Prostate gland (tissue), 2 donors: ENCODE data around the gene NCOA1.

Source experiments
- CTCF ChIP-seq, 4 experiments: fragments of 200-600 bp in 2 of 4; fragments of 450-650 bp in 2 of 4; sonication (generic) in 2 of 4; IDR thresholded peaks; 1 replicate in 3 of 4; 2 replicates in 1 of 4; pipeline ENCODE4 v1.5.1; 2016 to 2019; ENCODE audit warnings: antibody characterized with exemption in 4 of 4, mild to moderate bottlenecking in 2 of 4, moderate library complexity in 2 of 4
- POLR2A ChIP-seq: fragments of 450-650 bp; IDR thresholded peaks from one replicate; pipeline ENCODE4 v1.6.1; 2016; ENCODE audit warnings: antibody characterized with exemption, mild to moderate bottlenecking
- POLR2AphosphoS5 ChIP-seq: sonication (generic); formaldehyde crosslinking; IDR thresholded peaks from one replicate; pipeline ENCODE4 v1.6.1; 2017; ENCODE audit warnings: antibody characterized with exemption

GRCh38 chr2:24463271-24463670 lies 27.8 kb upstream of the NCOA1 start:
- TF ChIP-seq POLR2A (no peak), CTCF (IDR thresholded peaks at IDR 0.05) (no peak), POLR2AphosphoS5 (no peak)
